ENCODE data around the gene SYT13.

DNA sequence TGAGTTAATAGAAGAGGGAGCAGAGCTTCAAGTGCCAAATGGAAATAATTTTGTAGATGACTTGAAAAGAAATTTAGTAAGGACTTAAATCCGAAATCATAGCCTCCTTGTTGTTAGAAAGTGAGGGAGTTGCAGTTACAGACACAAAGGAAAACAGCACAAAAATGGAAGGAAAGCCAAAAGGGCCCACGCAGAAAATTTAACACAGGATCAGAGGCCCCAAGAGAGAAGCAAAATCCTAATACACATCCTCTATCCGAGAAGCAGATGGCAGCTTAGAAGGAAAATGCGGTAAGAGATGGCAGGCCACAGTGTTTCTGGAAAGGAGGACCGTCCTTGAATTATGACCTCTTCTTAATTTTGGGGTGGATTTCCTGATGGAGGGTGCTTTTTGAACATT lies 48.7 kb upstream of the SYT13 start:
- TF ChIP-seq CTCF (IDR thresholded peaks at IDR 0.05 in 2 of 3, conservative IDR thresholded peaks at IDR 0.05 in 1 of 3; ENCODE audit: borderline replicate concordance in 1 of 3, insufficient read depth in 1 of 3, low read depth in 2 of 3, low read length in 2 of 3) (no peak), EZH2 (IDR thresholded peaks at IDR 0.05) (no peak), REST (IDR thresholded peaks at IDR 0.05; ENCODE audit: low read depth) (no peak), JUND (IDR thresholded peaks at IDR 0.05) (no peak)
